HG03280 (cell line): ENCODE results near the gene HNRNPU.

Experiments
- ATAC-seq: cut with Tn5 transposase; IDR thresholded peaks from one replicate; pipeline ENCODE4 v1.9.1; 2021; ENCODE audit warnings: mild to moderate bottlenecking, moderate library complexity; ENCODE audit not compliant: unreplicated experiment

The HNRNPU gene

GRCh38 chr1:244862699-244863490, 1.4 kb downstream of the HNRNPU start:
- ATAC-seq, result peak; percentile 57

- no peak for ATAC-seq
Observed at GRCh38 chr1:244862354-244862698, 2.0 kb downstream of the HNRNPU start.

GRCh38 chr1:244861683-244862082, 2.7 kb downstream of the HNRNPU start:
- no peak for ATAC-seq

GRCh38 chr1:244860914-244861610, 3.3 kb downstream of the HNRNPU start:
- ATAC-seq, result no peak

GRCh38 chr1:244860078-244860477, 4.3 kb downstream of the HNRNPU start:
- no peak for ATAC-seq

- no peak for ATAC-seq
Observed at GRCh38 chr1:244858357-244858756, 6.0 kb downstream of the HNRNPU start.

GRCh38 chr1:244857761-244858160, 6.6 kb downstream of the HNRNPU start:
- ATAC-seq, result no peak

GRCh38 chr1:244854865-244855578, 9.3 kb downstream of the HNRNPU start:
- ATAC-seq, result no peak

- no peak for ATAC-seq
Observed at GRCh38 chr1:244854166-244854565, 10.2 kb downstream of the HNRNPU start.

GRCh38 chr1:244852694-244853093, 11.6 kb downstream of the HNRNPU start:
- ATAC-seq, result no peak

- ATAC-seq, result no peak
Observed at GRCh38 chr1:244851546-244852231, 12.7 kb downstream of the HNRNPU start.

GRCh38 chr1:244850896-244851295, 13.4 kb downstream of the HNRNPU start:
- ATAC-seq, result no peak

- ATAC-seq, result no peak
Observed at GRCh38 chr1:244850099-244850852, 14.1 kb downstream of the HNRNPU start.

- ATAC-seq, result no peak
Observed at GRCh38 chr1:244849189-244849866, 15.0 kb downstream of the HNRNPU start.

GRCh38 chr1:244846653-244847052, 17.7 kb downstream of the HNRNPU start:
- ATAC-seq, result no peak

- no peak for ATAC-seq
Observed at GRCh38 chr1:244844155-244845121, 19.9 kb downstream of the HNRNPU start.

GRCh38 chr1:244843148-244843978, 21.0 kb downstream of the HNRNPU start:
- no peak for ATAC-seq
